Pons (tissue), 1 donor: ENCODE measurements around the gene APBA2.
"Not testable (repeated sequence)": the region's sequence is repeated elsewhere in the genome, so short reads cannot be mapped to it uniquely, and the experiment has no call there.

Experiments
- DNase-seq: peaks from one replicate; pipeline ENCODE4 v3.0.0-alpha.2; 2016; ENCODE audit warnings: low spot score

APBA2 gene

DNA sequence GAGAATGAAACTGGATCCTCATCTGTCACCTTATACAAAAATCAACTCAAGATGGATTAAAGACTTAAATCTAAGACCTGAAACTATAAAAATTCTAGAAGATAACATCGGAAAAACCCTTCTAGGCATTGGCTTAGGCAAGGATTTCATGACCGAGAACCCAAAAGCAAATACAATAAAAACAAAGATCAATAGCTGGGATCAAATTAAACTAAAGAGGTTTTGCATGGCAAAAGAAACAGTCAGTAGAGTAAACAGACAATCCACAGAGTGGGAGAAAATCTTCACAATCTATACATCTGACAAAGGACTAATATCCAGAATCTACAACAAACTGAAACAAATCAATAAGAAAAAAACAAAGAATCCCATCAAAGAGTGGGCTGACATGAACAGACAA is 281.3 kb downstream of the APBA2 start:
- not testable (repeated sequence) for DNase-seq
